Glomerular visceral epithelial cell (primary cell): ENCODE data around the gene AARS2.
A peak's percentile ranks its signal among the peaks of the same experiment; 100 is the strongest.
"Not testable (repeated sequence)": the region's sequence is repeated elsewhere in the genome, so short reads cannot be mapped to it uniquely, and the experiment has no call there.

ENCODE experiments used
- DNase-seq: peaks from one replicate; pipeline ENCODE4 v3.0.0-alpha.2; 2016; ENCODE audit errors: extremely low spot score

Gene AARS2

GRCh38 chr6:44312901-44313788 is at the start of gene AARS2:
AARS2 (minus strand) TSS chr6:44313347; CDS start chr6:44313323, 24 bp downstream.
- DNase-seq = peak; percentile 85

- no peak for DNase-seq
Observed at GRCh38 chr6:44361947-44362346, 48.8 kb upstream of the AARS2 start.

GRCh38 chr6:44359973-44360372 is 46.8 kb upstream of the AARS2 start:
- no peak for DNase-seq

GRCh38 chr6:44356487-44356886 is 43.3 kb upstream of the AARS2 start:
- no peak for DNase-seq

- no peak for DNase-seq
Observed at GRCh38 chr6:44355640-44356039, 42.5 kb upstream of the AARS2 start.

- DNase-seq = no peak
Observed at GRCh38 chr6:44353336-44353735, 40.2 kb upstream of the AARS2 start.

- no peak for DNase-seq
Observed at GRCh38 chr6:44352259-44352658, 39.1 kb upstream of the AARS2 start.

GRCh38 chr6:44350650-44350994 is 37.5 kb upstream of the AARS2 start:
- DNase-seq = not testable (repeated sequence)

- DNase-seq = no peak
Observed at GRCh38 chr6:44349904-44350649, 36.9 kb upstream of the AARS2 start.

GRCh38 chr6:44346818-44347217 is 33.7 kb upstream of the AARS2 start:
- not testable (repeated sequence) for DNase-seq

GRCh38 chr6:44342489-44342888 is 29.3 kb upstream of the AARS2 start, which contains the start of gene SPATS1:
SPATS1 (plus strand) TSS chr6:44342650; CDS start chr6:44343096, 446 bp downstream.
- no peak for DNase-seq

- no peak for DNase-seq
Observed at GRCh38 chr6:44342052-44342451, 28.9 kb upstream of the AARS2 start.

- DNase-seq = no peak
Observed at GRCh38 chr6:44341095-44341890, 28.1 kb upstream of the AARS2 start.

- peak; percentile 63 for DNase-seq
Observed at GRCh38 chr6:44339763-44340625, 26.8 kb upstream of the AARS2 start.

GRCh38 chr6:44339301-44339700 is 26.2 kb upstream of the AARS2 start:
- no peak for DNase-seq

GRCh38 chr6:44338228-44339122 is 25.3 kb upstream of the AARS2 start:
- peak; percentile 63 for DNase-seq

GRCh38 chr6:44335631-44336030 is 22.5 kb upstream of the AARS2 start:
- no peak for DNase-seq

GRCh38 chr6:44333942-44334341 is 20.8 kb upstream of the AARS2 start:
- no peak for DNase-seq

GRCh38 chr6:44333273-44333919 is 20.2 kb upstream of the AARS2 start:
- DNase-seq = no peak

GRCh38 chr6:44332585-44332984 is 19.4 kb upstream of the AARS2 start:
- DNase-seq = no peak
